Neural crest cell (in vitro differentiated cells): ENCODE data around the gene SLC4A8. TPM values are rescaled to one million over a fixed set of nuclear protein-coding genes. Genes with fewer than 3 reads are reported as not detected.

Experiments used
- DNase-seq: peaks from one replicate; pipeline ENCODE4 v3.0.0; 2021; ENCODE audit warnings: low read depth, mixed read lengths, low spot score
- H3K27ac Mint-ChIP-seq: one replicate; pipeline ENCODE4 v1.8.0; 2021; ENCODE audit warnings: mild to moderate bottlenecking, mixed read lengths; ENCODE audit not compliant: unreplicated experiment
- H3K27me3 Mint-ChIP-seq: 2 replicates; pipeline ENCODE4 v1.8.0; 2021; ENCODE audit warnings: low read depth, mild to moderate bottlenecking, mixed read lengths
- H3K36me3 Mint-ChIP-seq: 2 replicates; pipeline ENCODE4 v1.8.0; 2021; ENCODE audit warnings: low read depth, mild to moderate bottlenecking, mixed read lengths
- H3K4me1 Mint-ChIP-seq: 2 replicates; pipeline ENCODE4 v1.8.0; 2021; ENCODE audit warnings: mixed read lengths
- H3K4me3 Mint-ChIP-seq: one replicate; pipeline ENCODE4 v1.8.0; 2021; ENCODE audit warnings: mild to moderate bottlenecking, mixed read lengths
- H3K9me3 Mint-ChIP-seq: 2 replicates; pipeline ENCODE4 v1.8.0; 2021; ENCODE audit warnings: mixed read lengths
- total RNA-seq: library from RNA; stranded (reverse); gene quantifications from 2 replicates; pipeline ENCODE4 v1.2.1, GENCODE V29; 2021
- TF ChIP-seq, protein P1 (sequence below): fragments of 200-600 bp; sonication (generic); conservative IDR thresholded peaks from 2 replicates; pipeline ENCODE4 v1.5.0; 2021; ENCODE audit warnings: antibody characterized with exemption, mild to moderate bottlenecking

Gene SLC4A8
- total RNA-seq, 1 donor from 2014 or later = 33.8 TPM

DNA sequence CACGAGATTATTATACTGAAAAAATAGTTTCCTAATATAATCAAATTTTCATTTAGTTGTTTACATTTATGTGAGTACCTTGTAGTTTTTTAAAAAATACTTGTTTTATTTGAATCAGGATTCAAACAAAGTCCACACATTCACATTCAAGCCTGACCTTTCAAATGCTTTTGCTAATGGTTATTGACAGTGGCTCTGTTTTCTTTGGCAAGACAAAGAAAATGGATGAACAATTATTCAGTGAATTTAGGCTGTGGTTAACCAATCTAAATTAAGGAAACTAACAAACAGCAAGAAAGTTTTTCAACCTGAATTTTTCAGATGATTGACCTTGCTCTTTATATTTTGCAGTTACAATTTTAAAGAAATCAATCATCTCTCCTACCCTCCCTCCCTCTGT lies 9.7 kb downstream of the SLC4A8 start:
- Mint-ChIP-seq H3K27me3 (no peaks in the 10 kb centered on the region), H3K9me3 (no peaks in the 10 kb centered on the region), H3K4me1 (peaks cover 4% of the 10 kb centered on the region), H3K4me3 (no peak overlapping the region), H3K27ac (no peak overlapping the region), H3K36me3 (no peaks in the 10 kb centered on the region)
- TF ChIP-seq, protein P1, sequence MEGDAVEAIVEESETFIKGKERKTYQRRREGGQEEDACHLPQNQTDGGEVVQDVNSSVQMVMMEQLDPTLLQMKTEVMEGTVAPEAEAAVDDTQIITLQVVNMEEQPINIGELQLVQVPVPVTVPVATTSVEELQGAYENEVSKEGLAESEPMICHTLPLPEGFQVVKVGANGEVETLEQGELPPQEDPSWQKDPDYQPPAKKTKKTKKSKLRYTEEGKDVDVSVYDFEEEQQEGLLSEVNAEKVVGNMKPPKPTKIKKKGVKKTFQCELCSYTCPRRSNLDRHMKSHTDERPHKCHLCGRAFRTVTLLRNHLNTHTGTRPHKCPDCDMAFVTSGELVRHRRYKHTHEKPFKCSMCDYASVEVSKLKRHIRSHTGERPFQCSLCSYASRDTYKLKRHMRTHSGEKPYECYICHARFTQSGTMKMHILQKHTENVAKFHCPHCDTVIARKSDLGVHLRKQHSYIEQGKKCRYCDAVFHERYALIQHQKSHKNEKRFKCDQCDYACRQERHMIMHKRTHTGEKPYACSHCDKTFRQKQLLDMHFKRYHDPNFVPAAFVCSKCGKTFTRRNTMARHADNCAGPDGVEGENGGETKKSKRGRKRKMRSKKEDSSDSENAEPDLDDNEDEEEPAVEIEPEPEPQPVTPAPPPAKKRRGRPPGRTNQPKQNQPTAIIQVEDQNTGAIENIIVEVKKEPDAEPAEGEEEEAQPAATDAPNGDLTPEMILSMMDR = no peak
- no peak for DNase-seq

DNA sequence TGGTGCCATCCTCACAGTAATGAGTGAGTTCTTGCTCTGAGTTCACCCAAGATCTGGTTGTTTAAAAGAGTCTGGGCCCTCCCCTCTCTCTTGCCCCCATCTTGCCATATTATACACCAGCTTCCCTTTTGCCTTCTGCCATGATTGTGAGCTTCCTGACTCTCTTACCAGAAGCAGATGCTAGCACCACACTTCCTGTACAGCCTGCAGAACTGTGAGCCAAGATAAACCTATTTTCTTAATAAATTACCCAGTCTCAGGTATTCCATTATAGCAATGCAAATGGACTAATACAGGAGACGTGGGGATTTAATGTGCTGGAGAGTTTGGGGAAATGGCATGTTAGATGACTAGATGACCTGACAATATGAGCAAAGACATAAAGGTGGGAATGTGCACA lies 12.8 kb downstream of the SLC4A8 start:
- Mint-ChIP-seq H3K27me3 (no peaks in the 10 kb centered on the region), H3K9me3 (no peaks in the 10 kb centered on the region), H3K27ac (no peak overlapping the region), H3K4me3 (no peak overlapping the region), H3K36me3 (no peaks in the 10 kb centered on the region), H3K4me1 (peaks cover 10% of the 10 kb centered on the region)
- no peak for DNase-seq
- TF ChIP-seq, protein P1 = no peak

DNA sequence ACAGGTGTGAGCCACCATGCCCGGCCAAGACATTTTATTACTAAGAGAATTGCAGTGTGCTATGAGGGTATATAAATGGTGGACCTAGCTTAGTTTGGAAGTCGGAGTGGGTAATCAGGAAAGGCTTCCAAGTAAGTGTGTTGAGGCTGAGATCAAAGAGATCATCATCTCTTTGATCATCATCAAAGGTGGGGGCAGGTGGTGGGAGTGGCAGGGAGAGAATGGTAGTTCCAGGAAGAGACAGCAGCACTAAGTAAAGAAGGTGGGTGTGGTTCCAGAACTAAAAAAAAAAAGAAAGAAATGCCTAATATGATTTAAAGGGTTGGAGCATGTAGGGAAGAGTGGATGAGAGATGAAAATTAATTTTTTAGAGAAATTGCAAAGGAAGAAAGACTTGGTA lies 14.7 kb downstream of the SLC4A8 start:
- no peaks in the 10 kb centered on the region for H3K27me3 Mint-ChIP-seq

DNA sequence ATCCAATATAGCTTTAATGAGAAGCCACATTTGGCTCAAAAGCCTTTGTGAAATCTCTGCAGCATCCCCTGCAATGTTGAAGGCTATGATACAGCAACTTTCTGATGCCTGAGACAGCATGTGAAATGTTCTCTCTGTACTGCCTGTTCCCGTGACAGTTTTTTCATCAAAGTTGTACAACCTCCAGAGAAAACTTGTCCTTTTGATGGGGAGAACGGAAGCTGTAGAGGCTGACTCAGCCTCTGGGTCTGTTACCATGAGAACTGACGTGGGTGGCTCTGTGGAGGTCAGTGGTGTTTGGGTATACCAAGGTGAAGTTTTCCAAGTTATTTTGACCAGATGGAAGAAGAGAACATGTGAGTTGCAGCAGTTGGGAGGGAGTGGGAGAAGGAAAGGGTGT lies 17.0 kb downstream of the SLC4A8 start:
- H3K4me1 Mint-ChIP-seq = peaks cover 6% of the 10 kb centered on the region
- H3K27me3 Mint-ChIP-seq = no peaks in the 10 kb centered on the region
- peak overlapping the region; percentile 54 for H3K27ac Mint-ChIP-seq
- H3K36me3 Mint-ChIP-seq = no peaks in the 10 kb centered on the region
- H3K9me3 Mint-ChIP-seq = no peaks in the 10 kb centered on the region
- no peak for DNase-seq
- no peak overlapping the region for H3K4me3 Mint-ChIP-seq
- TF ChIP-seq, protein P1 = no peak

More for the DNA sequence above, 14.7 kb downstream of the SLC4A8 start:
- H3K4me3 Mint-ChIP-seq = no peak overlapping the region
- TF ChIP-seq, protein P1 = no peak
- no peaks in the 10 kb centered on the region for H3K36me3 Mint-ChIP-seq
- H3K4me1 Mint-ChIP-seq = peaks cover 6% of the 10 kb centered on the region
- DNase-seq = no peak
- H3K27ac Mint-ChIP-seq = no peak overlapping the region
- no peaks in the 10 kb centered on the region for H3K9me3 Mint-ChIP-seq

DNA sequence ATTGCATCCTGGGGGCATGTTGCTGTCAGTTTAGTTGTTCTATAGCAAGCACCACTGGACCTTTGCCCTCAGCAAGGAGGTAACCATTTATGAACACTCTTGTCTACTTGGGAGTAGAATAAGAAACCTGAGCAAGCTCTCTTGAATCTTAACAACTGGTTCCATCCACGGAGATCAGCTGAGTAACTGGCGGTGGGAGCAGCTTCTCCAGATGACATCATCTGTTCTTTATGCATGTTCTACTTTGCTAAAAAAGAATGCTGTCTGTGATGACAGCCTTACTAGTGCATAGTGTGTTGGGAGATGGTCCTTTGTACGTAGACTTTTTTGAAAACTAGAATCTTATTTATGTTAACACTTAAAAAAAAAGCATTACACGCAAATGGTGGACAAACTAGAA lies 17.7 kb downstream of the SLC4A8 start:
- Mint-ChIP-seq H3K36me3 (no peaks in the 10 kb centered on the region), H3K27ac (no peak overlapping the region), H3K9me3 (no peaks in the 10 kb centered on the region), H3K27me3 (no peaks in the 10 kb centered on the region), H3K4me1 (peaks cover 6% of the 10 kb centered on the region), H3K4me3 (no peak overlapping the region)
- TF ChIP-seq, protein P1 = no peak
- no peak for DNase-seq

DNA sequence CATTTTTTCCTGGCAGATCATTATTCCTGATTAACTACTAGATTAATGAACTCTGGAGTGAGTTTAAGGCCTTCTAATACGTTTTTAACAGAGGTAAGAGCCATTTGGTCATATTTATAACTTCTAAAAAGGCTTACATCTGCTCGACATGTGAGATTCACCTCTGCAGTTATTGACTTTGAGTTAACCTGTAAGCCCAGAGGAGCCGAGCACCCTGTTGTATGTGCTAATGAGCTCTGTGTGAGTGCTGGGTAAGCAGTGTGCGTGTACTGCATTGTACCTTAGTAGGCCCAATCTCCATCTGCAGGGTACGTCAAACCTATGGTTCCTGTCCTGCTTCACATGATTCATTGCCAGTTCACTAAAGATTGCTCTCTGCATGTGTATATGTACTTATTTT lies 18.9 kb downstream of the SLC4A8 start:
- no peaks in the 10 kb centered on the region for H3K27me3 Mint-ChIP-seq
- peaks cover 6% of the 10 kb centered on the region for H3K4me1 Mint-ChIP-seq
- H3K9me3 Mint-ChIP-seq = no peaks in the 10 kb centered on the region
- DNase-seq = no peak
- no peak overlapping the region for H3K4me3 Mint-ChIP-seq
- H3K36me3 Mint-ChIP-seq = no peaks in the 10 kb centered on the region
- TF ChIP-seq, protein P1 = no peak
- no peak overlapping the region for H3K27ac Mint-ChIP-seq
